ENCODE measurements around the gene TNFAIP8.

TNFAIP8 gene

DNA sequence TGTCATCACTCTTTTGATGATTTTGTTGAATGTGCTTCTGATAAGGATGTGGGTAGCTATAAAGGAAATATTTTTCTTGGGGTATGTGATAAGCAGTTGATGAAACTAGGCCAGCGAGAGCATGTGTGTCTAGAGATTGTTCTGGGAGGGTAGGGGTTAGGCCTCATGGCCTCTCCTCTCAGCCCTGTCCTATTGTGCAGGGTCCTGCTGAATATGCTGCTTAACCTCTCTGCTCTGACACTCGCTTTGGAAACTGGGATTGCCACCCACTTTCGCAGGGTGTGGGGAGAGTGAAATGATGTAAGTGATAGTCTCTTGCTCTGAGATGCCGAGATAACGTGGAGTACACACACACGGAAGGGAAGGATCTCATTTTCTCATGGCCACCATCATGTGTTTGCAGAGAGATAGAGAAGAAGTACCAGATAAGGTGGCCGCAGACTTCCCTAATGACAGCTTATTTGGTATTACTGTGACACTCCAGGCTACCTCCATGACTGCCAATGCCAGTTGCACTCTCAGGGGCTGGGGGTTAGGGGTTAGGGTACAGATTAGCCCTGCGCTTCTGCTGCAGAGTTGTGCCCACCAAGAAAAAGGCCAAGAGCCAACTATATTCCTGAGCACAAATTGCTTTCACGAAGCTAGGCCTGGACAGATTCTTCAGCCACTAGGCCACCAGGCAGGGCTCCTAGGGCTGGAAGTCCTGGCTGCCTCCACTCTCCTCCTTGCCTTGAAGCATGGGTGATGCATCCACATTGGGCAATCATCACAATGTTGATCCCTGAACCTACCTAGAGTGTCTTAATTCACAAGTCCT lies 25.2 kb upstream of the TNFAIP8 start:
- no peak for DNase-seq

DNA sequence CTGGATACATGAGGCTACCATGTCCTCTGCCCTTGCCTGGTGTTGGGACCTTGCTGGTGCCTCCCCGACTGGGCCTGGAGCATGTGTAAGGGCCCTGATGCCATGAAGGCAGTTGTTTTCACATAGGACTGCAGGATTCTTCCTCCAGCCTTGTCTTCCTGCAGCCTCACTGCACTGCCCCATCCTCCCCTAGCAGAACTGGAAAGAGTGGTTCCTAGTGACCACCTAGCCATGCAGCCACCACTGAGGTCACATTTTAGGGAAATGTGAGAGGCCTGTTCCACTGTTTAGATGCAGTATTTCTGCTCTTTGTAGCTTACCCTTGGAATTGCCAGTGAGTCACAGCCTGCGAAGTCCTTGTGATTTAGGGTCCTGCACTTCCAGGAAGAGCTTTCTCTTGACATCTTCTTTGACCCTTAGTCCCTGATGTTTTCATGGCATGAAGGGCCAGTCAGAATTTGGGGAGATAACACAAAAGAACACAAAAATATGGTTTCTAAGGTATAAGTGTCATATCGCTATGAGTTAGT lies 24.2 kb upstream of the TNFAIP8 start:
- no peak for DNase-seq

DNA sequence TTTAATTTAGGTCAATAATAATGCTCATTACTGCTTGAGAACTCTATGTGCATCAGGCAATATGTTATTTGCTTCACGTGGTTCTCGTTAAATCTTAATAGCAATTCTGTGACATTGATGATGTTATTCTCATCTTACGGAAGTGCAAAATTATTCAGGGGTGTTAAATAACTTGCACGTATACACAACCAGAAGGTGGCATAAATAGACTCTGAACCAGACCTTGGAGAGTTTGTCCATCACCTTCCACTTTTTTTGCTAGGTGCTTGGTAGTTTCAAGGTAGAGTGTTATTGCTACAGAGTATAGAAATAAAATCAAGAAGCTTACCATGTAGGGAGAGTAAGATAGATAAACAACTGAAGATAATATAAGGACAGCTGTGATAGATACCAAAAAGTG lies 23.6 kb upstream of the TNFAIP8 start:
- DNase-seq: no peak

DNA sequence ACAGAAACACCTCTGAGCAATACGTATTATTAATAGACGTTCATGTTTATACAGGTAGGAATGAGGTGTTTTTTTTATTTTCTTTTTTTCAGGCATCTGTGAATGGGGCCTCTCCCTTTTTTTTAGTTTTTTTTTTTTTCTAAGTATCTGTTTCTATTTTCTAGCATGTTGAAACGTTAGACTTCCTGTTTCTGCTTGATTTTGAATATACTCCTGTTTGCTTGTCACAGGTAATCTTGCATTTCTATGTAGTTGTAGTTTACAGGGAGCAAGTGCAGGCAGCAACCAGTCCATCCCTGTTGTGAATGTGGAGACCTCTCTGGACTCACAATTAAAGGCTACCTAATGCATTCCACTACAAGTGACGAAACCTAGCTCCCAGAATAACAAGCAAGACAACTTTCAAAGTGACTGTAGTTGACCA lies 22.8 kb upstream of the TNFAIP8 start:
- DNase-seq: no peak

DNA sequence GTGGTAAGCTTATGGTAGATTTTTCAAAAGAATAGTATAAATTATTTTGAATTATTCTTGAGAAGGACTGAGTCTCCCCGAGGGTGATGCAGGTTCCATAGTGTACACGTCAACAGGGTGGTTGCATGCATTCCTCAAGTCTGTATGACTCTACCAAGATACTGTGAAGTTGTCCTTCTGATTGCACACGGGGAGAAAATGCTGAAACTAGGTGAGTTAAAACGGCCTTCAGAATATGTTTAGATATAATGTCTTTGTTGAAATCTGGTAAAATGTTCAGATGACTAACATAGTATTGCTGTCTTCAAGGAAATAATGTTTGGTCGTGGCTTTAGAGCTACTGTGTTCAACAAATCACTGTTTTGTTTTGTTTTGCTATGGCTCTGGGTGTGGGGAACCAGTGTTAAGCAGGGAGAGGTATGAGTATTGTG lies 22.4 kb upstream of the TNFAIP8 start:
- DNase-seq: no peak

DNA sequence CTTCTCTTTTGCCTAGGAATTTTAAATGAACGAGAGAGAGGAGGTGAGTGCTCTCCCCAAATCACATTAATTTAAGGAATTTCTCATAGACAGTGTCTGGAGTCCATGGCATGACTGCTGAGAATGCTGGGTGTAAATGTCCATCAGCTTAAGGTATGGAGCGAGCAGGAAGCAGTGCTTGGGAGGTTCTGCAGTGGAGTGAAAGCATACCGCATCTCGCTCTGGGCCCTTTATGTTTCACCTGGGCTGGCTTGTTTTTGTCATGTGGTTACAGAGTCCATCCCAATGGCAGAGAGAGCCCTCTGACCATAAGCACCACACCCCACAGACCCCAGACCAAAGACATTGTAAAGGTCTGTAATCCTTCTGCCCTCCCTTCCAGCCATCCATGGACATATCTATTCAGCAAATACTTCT lies 20.6 kb upstream of the TNFAIP8 start:
- DNase-seq: no peak

DNA sequence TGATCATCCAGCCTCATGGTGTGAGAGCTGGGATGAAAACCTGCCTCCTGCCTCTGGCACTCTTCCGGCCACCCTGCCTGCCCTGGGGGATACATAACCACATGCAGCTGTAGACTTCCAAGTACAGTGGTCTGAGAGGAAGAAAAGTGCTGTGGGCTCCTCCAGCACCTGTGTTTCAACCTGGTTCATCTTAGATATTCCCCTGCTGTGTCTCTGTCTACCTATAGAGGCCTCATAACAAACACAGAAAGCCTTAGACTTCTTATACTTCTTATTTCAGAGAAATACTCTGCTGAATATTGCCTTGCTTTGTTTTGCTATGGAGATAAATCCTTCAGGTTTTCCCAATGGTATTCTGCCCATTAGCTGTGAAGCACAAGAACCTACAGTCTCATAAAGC lies 19.6 kb upstream of the TNFAIP8 start:
- DNase-seq: no peak

DNA sequence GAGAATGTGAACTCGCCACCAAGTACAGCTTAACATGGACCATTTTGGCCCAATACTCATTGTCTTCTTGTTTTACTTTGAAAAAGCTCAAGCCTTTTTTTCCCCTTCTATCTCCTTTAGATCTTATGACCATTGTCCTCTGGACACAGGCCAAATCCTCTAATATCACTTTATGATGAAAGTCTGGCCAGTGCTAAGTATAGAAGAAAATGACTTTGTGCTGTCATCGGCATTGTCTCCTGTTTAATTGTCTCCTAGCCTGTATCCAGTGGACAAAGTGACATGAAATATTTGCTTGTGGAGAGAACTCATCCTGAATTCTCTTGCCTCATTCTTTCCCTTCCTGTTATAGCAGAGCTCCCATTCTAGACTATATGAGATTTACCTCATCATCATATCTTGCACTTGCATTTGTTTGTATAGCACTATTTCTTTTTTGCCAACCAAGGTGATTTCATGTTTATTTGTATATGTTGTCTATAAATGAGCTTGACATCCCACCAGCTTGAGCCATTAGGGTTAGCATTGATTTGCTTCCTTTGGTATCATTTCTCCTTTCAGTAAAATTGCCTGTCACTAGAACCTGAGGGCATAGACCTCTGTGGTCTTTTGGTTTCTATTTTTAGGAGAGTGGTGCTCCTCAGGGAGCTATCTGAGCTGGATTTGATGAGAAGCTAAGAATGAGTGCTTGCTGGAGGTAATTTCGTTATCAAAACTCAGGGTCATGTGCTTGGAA lies 18.8 kb upstream of the TNFAIP8 start:
- no peak for DNase-seq

DNA sequence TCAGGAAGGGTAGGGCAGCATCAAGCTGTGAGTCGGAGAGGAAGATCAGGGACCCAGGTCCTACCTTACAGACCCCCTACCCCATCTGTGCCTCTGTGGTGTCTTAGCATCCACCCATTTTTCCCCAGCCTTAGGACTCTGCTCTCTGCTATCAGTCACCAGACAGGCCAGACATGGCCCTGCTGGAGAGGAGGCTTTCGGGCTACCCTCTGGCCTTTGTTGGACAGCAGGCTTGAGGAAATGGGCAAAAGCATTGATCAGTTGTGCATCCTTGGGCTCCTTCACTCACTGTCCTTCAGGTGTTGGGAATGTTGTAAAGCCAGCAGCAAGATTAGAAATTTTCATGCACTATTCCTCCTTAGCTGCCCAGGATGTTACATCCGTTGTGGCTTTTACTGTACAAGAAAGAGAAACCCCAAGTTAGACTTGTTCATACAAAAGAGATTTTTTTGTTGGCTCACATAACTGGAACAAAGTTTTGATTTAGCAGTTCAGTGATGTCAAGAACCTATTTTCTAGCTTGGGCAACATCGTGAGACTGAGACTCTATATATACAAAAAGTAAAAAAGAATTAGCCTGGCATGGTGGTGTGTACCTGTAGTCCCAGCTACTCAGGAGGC lies 17.4 kb upstream of the TNFAIP8 start:
- DNase-seq: no peak

DNA sequence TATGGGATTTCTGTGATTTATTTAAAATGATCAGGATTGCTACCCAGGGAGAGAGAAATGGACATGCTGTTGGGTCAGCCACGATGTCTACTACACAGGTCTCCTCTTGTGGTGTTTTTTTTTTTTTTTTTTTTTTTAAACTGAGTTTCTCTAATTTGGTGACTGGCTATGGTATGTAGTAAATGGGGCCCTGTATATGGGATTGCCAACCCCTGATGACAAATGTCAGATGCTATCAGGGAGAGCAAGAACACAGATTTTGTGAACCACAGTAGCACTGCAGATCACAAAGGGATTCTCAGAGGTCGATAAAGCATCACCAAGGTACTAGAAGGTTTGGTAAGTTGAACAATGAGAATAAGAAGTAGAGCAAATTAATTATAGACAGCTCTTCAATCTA lies 16.5 kb upstream of the TNFAIP8 start:
- DNase-seq: no peak

DNA sequence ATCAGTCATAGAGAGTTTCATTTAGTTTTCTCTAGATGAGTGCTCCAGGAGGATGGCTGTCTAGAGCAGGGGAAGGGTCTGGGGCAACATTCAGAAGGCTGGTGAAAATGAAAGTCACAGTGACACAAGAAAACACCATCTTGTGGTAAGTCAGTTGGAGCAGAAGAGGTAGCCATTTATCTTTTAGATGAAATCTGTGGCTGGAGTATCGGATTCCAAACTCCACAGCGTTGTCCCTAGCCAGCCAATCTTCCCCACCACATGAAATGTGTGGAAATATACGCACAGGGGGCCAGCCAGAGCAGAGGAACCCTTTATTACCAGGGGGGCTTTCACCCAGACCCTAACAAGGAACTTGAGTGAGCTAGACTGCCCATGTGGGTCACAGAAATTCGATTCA lies 15.9 kb upstream of the TNFAIP8 start:
- DNase-seq: no peak

DNA sequence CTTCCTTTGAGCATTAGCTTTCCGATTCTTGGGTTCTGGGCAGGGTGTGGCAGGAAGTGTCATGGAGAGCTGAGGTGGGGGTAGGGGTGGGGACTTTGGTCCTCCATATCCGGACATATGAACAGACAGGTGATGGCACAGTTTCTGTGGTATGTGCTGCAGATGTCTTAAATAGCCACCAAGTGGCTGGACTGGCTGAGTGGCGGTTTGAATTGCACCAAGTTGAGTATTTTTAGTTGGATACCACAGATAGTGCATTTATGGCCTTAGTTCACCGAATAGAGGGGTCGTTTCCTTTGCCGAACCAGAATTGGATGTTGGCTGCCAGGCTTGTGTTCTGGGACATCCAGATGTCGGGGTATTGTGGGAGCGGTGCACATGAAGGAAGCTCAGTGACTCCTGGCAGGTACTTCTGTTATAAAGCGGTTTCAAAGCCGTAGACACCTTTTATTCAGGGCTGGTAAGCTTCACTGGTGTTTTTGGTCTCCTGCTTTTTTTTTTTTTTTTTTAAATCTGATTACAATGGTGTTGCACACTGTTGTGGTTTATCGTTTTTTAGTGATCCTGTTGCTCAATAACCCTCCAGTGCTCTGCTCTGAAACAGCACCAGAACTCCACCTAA lies 15.1 kb upstream of the TNFAIP8 start:
- no peak for DNase-seq

DNA sequence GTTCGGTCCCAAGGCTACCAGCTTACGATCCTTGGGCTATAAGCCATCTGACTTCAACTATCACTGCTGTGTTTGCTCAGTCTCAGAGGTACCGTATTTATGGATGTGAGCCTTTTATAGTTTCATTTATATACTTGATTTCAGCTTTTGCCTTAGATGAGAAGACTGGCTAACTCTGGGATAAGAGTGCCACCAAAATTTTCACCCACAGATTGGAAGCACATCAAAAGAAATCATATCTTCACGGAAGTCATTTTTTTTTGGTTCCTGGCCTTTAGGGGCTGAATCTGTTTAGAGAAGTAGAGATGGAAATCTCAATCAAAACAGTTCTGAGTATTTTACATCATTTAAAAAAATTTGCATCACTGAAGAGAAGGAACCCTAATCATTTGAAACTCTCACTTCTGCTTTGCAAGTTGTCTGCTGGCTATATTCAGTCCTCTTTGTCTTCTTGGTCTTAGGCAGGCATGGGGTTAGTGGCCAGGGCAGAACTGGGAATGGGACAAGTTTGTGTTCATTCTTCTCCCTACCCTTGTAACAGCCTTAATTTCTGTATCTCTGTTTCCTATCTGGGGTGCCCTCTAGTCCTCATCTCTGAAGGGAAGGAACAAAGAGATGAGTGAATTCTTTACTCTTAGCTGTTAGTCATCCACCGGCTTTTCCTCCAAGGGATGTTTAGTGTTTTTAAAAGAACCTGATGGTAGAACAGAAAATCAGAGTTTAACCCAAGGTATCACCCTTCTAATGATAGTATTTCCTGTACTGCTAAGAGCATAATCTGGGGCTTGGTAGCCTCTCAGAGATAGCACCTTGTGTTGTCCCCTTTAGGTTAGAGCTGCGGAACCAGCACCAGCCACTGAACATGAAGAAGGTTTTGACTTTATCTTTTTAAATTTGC lies 14.1 kb upstream of the TNFAIP8 start:
- DNase-seq: no peak

DNA sequence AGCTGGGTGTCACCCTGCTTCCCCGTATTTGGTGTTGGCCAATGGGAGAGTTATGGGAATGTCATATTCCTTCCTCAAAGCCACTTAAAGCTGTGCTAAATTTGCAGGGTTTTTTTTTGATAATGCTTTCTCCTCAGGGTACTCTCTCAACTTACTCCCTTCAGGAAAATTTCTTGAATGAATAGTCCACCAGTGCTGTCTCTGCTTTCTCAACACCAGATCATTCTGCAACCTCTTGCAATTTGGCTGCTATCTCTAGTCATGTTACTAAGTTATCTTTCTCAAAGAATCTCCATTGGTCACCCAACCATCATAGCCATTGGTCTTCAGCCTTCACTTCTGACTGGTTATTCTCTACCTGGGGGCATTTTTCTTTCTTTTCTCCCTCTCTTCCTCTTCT lies 13.4 kb upstream of the TNFAIP8 start:
- DNase-seq: no peak

DNA sequence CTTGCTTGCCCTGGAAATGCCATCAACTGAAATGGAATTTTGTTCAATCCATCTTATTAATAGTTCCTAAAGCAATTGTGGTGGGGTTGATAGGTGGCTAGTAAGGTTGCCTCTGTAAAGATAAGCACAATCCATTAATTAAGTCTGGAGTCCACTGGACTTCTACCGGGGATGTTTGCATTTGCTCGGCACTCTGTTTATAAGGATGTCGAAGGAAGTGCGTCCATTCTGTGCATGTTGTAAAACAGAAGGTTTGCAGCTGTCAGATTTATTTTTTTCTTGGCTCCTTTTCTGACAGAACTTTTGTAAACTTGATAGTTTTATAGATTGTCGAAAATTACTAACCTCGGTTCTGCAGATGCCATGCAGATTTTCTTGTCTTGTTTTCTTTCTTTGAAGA lies 12.8 kb upstream of the TNFAIP8 start:
- DNase-seq: no peak

DNA sequence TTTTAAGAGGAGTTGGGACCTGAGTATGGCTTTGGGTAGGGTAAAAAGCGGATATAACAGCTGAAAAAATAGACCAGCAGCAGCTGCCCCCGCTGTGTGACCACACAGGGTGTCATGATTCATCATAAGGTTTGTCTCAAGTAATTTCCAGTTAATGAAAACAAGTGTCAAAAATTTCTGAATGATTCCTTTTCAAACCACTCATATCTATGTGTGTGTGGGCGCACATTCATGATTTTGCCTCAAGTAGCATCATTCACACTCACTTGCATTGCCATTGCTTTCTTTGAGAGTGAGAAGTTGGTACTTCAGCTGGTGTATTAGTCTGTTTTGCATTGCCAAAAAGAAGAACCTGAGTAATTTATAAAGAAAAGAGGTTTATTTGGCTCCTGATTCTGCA lies 12.1 kb upstream of the TNFAIP8 start:
- DNase-seq: no peak

DNA sequence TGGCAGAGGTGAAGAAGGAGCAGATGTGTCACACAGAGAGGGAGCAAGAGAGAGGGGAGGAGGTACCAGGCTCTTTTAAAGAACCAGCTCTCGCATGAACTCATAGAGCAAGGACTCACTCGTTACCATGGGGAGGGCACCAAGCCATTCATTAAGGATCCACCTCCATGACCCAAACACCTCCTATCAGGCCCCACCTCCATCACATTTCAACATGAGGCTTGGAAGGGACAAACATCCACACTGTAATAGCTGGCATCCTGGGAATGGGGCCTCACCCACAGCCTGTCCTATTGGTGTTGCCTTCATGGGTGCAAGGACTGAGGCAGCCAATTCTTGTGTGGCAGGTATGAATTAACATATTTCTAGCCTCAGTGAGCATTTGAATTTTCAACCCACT lies 11.6 kb upstream of the TNFAIP8 start:
- no peak for DNase-seq

DNA sequence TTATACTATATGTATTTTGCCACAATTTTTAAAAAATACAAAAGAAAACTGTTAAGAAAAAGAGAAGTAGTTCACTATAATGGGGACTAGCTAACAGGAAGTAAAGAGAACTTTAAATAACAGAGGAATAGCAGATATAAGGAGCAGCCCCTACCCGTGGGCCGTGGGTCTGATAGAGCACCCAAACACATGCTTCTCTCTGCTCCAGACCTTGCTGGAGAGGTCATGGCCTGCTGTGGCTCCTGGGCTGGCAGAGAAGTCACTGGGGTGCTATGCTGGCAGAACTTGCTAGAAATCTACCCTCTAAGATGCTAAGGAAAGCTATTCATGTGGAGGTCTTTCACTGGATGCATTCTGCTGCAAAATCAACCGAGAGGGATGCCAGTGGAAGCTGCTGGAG lies 10.0 kb upstream of the TNFAIP8 start:
- no peak for DNase-seq

DNA sequence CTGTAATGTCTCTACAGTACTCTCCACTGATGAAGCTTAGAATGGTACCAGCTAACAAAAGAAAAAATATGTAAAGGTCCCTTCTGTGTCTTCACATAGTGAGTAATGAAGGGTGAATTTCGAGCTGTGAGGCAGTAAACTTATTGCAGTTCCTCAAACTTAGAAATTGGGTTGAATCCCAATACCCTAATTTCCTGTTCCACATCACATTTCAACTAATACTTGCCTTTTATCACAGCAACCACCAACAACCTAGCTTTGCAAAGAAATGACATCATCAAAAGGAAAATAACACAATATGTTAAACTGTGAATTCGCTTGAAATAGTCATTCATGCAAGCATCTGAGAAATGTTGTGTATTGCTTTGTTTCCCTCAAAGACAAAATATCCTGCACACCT lies 9.4 kb upstream of the TNFAIP8 start:
- DNase-seq: no peak

DNA sequence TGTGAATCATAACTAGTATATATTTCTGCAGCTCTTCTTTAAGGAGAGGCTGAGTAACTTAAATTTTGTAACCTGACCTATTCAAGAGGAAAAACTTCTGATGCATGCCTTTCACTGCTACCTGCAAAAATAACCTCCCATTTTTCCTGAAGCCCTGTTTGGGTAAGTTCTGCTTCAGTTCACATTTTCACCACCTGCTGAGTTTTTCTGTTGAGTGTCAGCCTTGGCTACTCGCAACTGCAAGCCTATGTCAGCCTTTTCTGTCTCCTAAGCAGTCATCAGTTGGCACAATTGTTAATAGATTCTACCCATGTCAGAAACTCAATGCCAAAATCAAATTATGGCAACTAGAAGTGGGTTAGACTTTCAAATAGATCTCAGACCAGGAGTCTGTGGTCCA lies 8.2 kb upstream of the TNFAIP8 start:
- DNase-seq: no peak

DNA sequence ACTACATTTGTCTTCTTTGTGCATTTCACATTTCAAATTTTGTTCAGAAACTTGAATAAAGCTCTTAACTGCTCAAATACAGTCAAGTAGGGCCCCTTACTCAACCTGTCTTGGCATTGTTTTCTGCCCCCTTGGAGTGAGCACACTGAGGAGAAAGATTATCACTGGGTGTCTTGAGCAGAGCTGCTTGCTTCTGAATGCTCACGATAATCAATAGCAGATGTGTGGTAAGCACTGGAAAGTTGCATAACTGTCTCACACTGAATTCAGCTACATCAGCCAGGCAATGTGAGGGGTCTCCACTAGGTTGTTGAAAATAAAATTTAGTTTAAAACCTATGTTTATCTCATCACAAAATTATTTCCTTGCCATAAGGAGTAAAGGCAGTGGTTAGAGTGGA lies 7.8 kb upstream of the TNFAIP8 start:
- no peak for DNase-seq

DNA sequence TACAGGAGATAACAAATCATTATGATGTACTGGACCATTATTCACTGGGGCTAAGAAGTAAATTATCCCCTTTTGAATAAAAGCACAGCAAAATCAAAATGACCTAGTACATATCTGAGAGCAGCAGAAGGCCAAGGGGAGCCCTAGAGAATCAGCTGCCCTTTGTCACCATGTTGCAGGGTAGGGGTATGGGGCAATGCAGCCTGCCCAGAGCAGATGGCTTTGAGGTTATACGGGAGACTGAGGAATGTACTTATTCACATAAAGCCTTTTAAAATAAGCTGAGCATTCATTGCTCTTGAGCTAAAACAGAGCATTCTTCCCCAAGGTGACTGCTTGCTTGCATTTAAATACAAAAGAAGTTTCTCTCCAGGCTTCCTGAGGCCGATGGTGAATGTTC lies 2.6 kb upstream of the TNFAIP8 start:
- no peak for DNase-seq

Measured in femur (tissue), 1 donor.